Suprapubic skin (tissue), 4 donors: ENCODE measurements around the gene ADGRD1. TPM values are rescaled to one million over a fixed set of nuclear protein-coding genes. Genes with fewer than 3 reads are reported as not detected.

ENCODE experiments used
- DNase-seq, 2 donors: peaks; one replicate each; pipeline ENCODE4 v3.0.0-alpha.2; 2019; ENCODE audit warnings: low spot score in 2 of 2
- H3K27ac ChIP-seq: fragments of 200-600 bp; sonication (generic); one replicate; pipeline ENCODE4 v1.5.1; 2019
- H3K27me3 ChIP-seq: fragments of 200-600 bp; sonication (generic); one replicate; pipeline ENCODE4 v1.5.1; 2019
- H3K36me3 ChIP-seq: fragments of 200-600 bp; sonication (generic); one replicate; pipeline ENCODE4 v1.5.1; 2019
- H3K4me1 ChIP-seq: fragments of 200-600 bp; sonication (generic); one replicate; pipeline ENCODE4 v1.5.1; 2019
- H3K4me3 ChIP-seq: fragments of 200-600 bp; sonication (generic); one replicate; pipeline ENCODE4 v1.5.1; 2019; ENCODE audit warnings: mild to moderate bottlenecking
- H3K9me3 ChIP-seq: fragments of 200-600 bp; sonication (generic); one replicate; pipeline ENCODE4 v1.5.1; 2019
- EP300 ChIP-seq: sonication (generic); formaldehyde crosslinking; IDR thresholded peaks from one replicate; pipeline ENCODE4 v1.6.1; 2017; ENCODE audit warnings: antibody characterized with exemption
- POLR2A ChIP-seq, 2 donors: fragments of 450-650 bp; IDR thresholded peaks; one replicate each; pipeline ENCODE4 v1.6.1; 2017; ENCODE audit warnings: antibody characterized with exemption in 2 of 2, mild to moderate bottlenecking in 2 of 2, moderate library complexity in 2 of 2
- POLR2AphosphoS5 ChIP-seq, 3 donors: sonication (generic); formaldehyde crosslinking; IDR thresholded peaks; one replicate each; pipeline ENCODE4 v1.6.1; 2017; ENCODE audit warnings: antibody characterized with exemption in 3 of 3
- WGBS: methylation state at CpG from one replicate; pipeline ENCODE4 v1.1.5; 2018; 5-methylcytosine and 5-hydroxymethylcytosine counted together
- total RNA-seq, 4 donors: library from RNA; depleted of rRNA; stranded (reverse); fragments of >200 nt; gene quantifications; one replicate each; pipeline ENCODE4 v1.1.0, GENCODE V29; 2016
- TF ChIP-seq, protein P1 (sequence below), 2 donors: fragments of 200-600 bp in 1 of 2; fragments of 450-650 bp in 1 of 2; sonication (generic) in 1 of 2; IDR thresholded peaks; one replicate each; pipeline ENCODE4 v1.5.1; 2016 to 2019; ENCODE audit warnings: antibody characterized with exemption in 2 of 2, mild to moderate bottlenecking in 1 of 2, moderate library complexity in 1 of 2

ADGRD1 gene
- total RNA-seq, 4 donors from 2014 or later, result 4.2 to 12.4 (median 10.4) TPM

DNA sequence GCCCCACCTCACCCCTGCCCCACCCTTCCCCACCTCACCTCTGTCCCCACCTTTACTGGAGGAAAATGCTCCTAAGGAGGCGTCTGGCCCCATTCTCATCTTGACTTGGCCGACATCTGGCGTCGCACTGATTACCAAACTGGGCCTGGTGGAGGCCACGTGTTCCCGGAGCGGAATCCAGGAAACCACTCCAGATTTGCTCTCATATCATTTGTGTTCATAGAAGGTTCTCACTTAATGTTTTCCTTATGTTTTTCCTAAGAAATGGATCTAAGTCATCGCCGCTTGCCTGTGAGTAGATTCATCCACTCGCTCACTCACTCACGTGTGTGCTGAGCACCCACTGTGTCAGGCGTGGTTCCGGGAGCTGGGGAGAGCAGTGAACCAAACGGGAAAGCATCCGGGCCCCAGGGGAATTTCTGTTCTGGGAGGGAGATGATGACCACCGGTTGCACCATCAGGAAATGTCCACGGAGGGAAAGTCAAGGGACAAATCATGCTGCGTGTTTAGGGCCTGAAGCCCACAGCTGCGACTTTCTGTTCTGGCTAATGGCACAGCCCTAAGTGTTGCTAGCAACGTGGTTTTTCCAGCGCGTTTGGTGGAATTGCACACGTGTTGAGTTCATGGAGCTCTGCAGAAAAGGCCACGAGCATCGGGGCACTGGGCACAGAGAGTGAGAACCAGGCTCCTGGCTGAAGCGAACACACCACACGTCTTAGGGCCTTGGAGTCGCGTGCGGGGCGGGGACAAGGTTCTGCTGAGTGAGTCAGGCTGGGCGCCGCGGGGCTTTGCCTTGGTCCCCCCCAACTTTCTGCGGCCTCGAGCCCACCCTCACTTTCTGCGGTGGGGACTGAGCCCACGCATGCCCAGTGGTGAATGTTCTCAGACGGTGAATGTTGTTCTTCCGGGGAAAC is 57.7 kb downstream of the ADGRD1 start:
- peak; percentile 85 to 90 for DNase-seq
- Histone ChIP-seq H3K27ac (peak overlapping the region; percentile 62), H3K27me3 (peaks cover 8% of the 10 kb centered on the region), H3K4me1 (peaks cover 15% of the 10 kb centered on the region), H3K36me3 (no peaks in the 10 kb centered on the region), H3K4me3 (no peak overlapping the region), H3K9me3 (no peaks in the 10 kb centered on the region)
- WGBS, result 82% methylated on average over 40 of the region's 40 CpGs
- peak in 1 of 3 donors; percentile 66 for TF ChIP-seq POLR2AphosphoS5 (IDR thresholded peaks at IDR 0.05)
- TF ChIP-seq POLR2A (IDR thresholded peaks at IDR 0.05), result no peak

DNA sequence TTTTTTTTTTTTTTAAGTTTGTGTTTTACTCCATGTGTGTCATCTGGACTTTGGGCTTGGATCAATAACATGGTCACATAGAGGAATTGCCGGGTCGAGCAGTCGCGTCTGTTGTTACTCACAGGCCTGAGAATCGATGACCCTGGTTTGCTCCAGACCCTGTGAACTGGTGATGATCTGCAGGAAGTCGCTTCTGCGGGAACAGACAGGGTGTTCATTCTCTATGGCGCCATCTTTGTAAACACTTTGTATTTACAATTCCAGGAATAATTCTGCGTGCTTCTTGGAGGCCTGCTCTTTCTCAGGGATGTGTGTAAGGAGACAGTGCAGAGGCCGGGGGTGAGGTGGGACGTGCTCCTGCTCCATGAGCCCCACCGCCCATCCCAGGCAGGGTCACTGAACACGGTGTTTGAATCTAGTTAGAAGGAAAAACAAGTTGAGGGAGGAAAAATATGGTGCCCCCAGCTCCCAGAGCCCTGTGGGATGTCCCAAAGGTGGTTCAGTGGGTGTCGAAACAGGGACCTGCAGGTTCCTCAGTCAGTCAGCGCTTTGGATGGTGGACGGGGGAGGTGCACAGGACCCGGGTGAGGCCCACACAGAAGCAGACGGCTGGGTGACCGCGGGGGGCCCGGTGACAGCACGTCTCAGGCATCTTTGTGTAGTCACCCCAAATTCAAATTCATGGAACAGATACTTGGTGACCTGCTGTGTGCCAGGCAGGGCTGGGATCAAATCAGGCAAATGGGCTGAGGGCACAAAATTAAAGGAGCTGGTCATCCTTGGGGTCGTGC is 58.8 kb downstream of the ADGRD1 start:
- Histone ChIP-seq H3K36me3 (no peaks in the 10 kb centered on the region), H3K4me3 (no peak overlapping the region), H3K9me3 (no peaks in the 10 kb centered on the region), H3K27me3 (peaks cover 8% of the 10 kb centered on the region), H3K4me1 (peaks cover 8% of the 10 kb centered on the region), H3K27ac (no peak overlapping the region)
- TF ChIP-seq, protein P1, sequence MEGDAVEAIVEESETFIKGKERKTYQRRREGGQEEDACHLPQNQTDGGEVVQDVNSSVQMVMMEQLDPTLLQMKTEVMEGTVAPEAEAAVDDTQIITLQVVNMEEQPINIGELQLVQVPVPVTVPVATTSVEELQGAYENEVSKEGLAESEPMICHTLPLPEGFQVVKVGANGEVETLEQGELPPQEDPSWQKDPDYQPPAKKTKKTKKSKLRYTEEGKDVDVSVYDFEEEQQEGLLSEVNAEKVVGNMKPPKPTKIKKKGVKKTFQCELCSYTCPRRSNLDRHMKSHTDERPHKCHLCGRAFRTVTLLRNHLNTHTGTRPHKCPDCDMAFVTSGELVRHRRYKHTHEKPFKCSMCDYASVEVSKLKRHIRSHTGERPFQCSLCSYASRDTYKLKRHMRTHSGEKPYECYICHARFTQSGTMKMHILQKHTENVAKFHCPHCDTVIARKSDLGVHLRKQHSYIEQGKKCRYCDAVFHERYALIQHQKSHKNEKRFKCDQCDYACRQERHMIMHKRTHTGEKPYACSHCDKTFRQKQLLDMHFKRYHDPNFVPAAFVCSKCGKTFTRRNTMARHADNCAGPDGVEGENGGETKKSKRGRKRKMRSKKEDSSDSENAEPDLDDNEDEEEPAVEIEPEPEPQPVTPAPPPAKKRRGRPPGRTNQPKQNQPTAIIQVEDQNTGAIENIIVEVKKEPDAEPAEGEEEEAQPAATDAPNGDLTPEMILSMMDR (IDR thresholded peaks at IDR 0.05), result no peak
- TF ChIP-seq POLR2A (IDR thresholded peaks at IDR 0.05), result no peak
- TF ChIP-seq EP300, result no peak
- no peak for TF ChIP-seq POLR2AphosphoS5 (IDR thresholded peaks at IDR 0.05)
- DNase-seq, result no peak
- WGBS, result 93% methylated on average over 19 of the region's 23 CpGs

DNA sequence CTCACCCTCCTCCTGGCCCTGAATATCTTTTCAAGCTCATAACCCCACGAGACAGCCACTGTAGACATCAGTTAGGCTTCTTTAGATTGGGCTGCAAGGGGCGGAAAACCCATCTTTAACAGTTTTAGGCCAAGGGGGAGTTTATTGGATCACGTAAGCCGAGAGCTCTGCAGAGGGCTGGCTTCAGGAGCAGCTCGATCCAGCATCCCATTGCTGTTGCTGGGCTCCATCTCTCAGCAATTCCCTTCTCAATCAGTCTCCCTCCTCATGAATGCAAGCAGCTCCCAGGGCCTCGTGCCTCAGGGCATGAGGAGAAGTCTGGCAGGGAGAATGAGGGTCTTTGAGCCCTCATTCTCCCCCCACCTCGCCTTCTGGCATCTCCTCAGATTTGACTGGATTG is 59.4 kb downstream of the ADGRD1 start:
- WGBS, result 91% methylated on average over 7 of the region's 7 CpGs
- Histone ChIP-seq H3K4me3 (no peak overlapping the region), H3K27me3 (peaks cover 8% of the 10 kb centered on the region), H3K36me3 (no peaks in the 10 kb centered on the region), H3K27ac (no peak overlapping the region), H3K9me3 (no peaks in the 10 kb centered on the region), H3K4me1 (peaks cover 6% of the 10 kb centered on the region)
- TF ChIP-seq, protein P1 (IDR thresholded peaks at IDR 0.05), result no peak
- no peak for TF ChIP-seq POLR2A (IDR thresholded peaks at IDR 0.05)
- TF ChIP-seq EP300, result no peak
- TF ChIP-seq POLR2AphosphoS5 (IDR thresholded peaks at IDR 0.05), result no peak
- no peak for DNase-seq

DNA sequence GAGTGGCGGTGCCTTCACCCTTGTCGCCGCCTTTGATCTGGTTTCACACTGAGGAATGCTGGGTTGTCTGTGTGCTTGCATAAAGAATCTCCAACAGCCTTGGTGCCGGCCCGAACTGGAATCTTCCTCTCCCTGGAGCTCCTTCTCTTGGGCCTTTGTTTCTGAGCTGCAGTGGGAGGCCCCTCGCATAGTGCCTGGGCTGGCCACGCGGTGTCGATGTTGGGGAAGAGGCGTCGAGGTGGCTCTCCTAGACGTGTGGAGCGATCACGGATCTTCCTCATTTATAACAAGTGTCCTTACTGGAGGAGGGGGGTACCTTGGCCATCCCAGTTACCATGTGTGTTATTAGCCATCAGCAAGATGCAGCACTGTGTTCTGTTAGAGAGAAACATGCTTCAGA is 60.6 kb downstream of the ADGRD1 start:
- H3K4me1 ChIP-seq, result peaks cover 6% of the 10 kb centered on the region
- H3K9me3 ChIP-seq, result no peaks in the 10 kb centered on the region
- no peak overlapping the region for H3K27ac ChIP-seq
- no peak overlapping the region for H3K4me3 ChIP-seq
- no peak for DNase-seq
- no peaks in the 10 kb centered on the region for H3K36me3 ChIP-seq
- TF ChIP-seq POLR2A (IDR thresholded peaks at IDR 0.05) (no peak), EP300 (no peak), POLR2AphosphoS5 (IDR thresholded peaks at IDR 0.05) (no peak)
- TF ChIP-seq, protein P1 (IDR thresholded peaks at IDR 0.05), result no peak
- H3K27me3 ChIP-seq, result peaks cover 4% of the 10 kb centered on the region
- WGBS, result 94% methylated on average over 14 of the region's 14 CpGs

DNA sequence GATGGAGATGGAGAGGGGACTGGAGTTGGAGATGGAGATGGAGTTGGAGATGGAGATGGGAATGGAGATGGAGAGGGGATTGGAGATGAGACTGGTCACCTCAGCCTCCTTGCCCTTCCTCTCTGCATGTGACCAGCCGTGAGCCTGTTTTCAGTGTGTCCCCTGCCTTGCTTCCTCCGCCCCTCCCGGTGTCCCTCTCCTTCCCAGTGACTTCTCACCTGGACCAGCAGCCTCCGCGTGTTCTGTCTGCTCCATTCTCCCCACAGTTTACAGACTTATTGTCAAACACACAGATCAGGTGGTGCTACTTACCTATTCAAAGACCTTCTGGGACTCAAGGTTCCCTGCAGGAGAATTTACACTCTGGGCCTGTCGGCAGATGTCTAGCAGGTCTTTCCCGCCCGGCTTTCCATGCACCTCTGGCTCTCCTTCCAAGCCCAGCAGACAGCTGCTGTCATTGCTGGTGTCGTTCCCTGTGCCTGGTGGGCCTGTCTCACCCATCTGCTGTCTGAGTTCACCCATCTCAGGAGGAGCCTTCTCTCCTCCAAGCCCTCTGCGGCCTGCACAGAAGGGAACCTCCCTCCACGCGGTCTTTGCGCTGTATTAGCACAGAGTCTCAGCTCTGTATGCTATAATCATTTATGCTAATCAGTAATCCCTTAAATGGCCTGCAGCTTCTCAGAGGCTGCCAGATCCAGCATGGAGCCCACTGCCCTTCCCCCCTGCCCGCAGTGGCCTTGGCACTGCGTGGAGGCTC is 62.1 kb downstream of the ADGRD1 start:
- Histone ChIP-seq H3K4me3 (no peak overlapping the region), H3K27ac (no peak overlapping the region), H3K4me1 (peaks cover 2% of the 10 kb centered on the region), H3K36me3 (no peaks in the 10 kb centered on the region), H3K27me3 (peaks cover 4% of the 10 kb centered on the region), H3K9me3 (no peaks in the 10 kb centered on the region)
- 76% methylated on average over 14 of the region's 15 CpGs for WGBS
- no peak for DNase-seq
- TF ChIP-seq EP300 (no peak), POLR2A (IDR thresholded peaks at IDR 0.05) (no peak), POLR2AphosphoS5 (IDR thresholded peaks at IDR 0.05) (no peak)
- TF ChIP-seq, protein P1 (IDR thresholded peaks at IDR 0.05), result no peak
